Nephron progenitor cell (in vitro differentiated cells): Measurements from ENCODE around the gene KIAA0753.

Experiments used
- DNase-seq: peaks from one replicate; pipeline ENCODE4 v3.0.0; 2021
- H3K27ac Mint-ChIP-seq: 2 replicates; pipeline ENCODE4 v1.8.0; 2021; ENCODE audit warnings: mild to moderate bottlenecking, moderate library complexity, mixed read lengths
- H3K27me3 Mint-ChIP-seq: 2 replicates; pipeline ENCODE4 v1.8.0; 2021; ENCODE audit warnings: mild to moderate bottlenecking, low read depth, mixed read lengths; ENCODE audit not compliant: poor library complexity
- H3K36me3 Mint-ChIP-seq: 2 replicates; pipeline ENCODE4 v1.8.0; 2021; ENCODE audit warnings: low read depth, mixed read lengths
- H3K4me1 Mint-ChIP-seq: 2 replicates; pipeline ENCODE4 v1.8.0; 2021; ENCODE audit warnings: mixed read lengths
- H3K4me3 Mint-ChIP-seq: 2 replicates; pipeline ENCODE4 v1.8.0; 2021; ENCODE audit warnings: mild to moderate bottlenecking, moderate library complexity, mixed read lengths
- H3K9me3 Mint-ChIP-seq: 2 replicates; pipeline ENCODE4 v1.8.0; 2021; ENCODE audit warnings: mild to moderate bottlenecking, moderate library complexity, mixed read lengths
- CTCF ChIP-seq: fragments of 200-600 bp; sonication (generic); IDR thresholded peaks from 2 replicates; pipeline ENCODE4 v1.5.0; 2021; ENCODE audit warnings: antibody characterized with exemption

Gene KIAA0753

GRCh38 chr17:6588165-6588564 lies 52.3 kb downstream of the KIAA0753 start:
- Mint-ChIP-seq H3K36me3 (peaks cover 87% of the 10 kb centered on the region), H3K27ac (no peak overlapping the region), H3K4me3 (no peak overlapping the region), H3K27me3 (peaks cover 3% of the 10 kb centered on the region), H3K9me3 (peaks cover 34% of the 10 kb centered on the region), H3K4me1 (no peaks in the 10 kb centered on the region)
- TF ChIP-seq CTCF, result no peak
- DNase-seq, result no peak

- H3K9me3 Mint-ChIP-seq, result peaks cover 42% of the 10 kb centered on the region
- no peak overlapping the region for H3K27ac Mint-ChIP-seq
- DNase-seq, result no peak
- no peak for TF ChIP-seq CTCF
- H3K27me3 Mint-ChIP-seq, result peaks cover 3% of the 10 kb centered on the region
- H3K4me3 Mint-ChIP-seq, result no peak overlapping the region
- H3K36me3 Mint-ChIP-seq, result peaks cover 87% of the 10 kb centered on the region
- H3K4me1 Mint-ChIP-seq, result no peaks in the 10 kb centered on the region
Measured at GRCh38 chr17:6587310-6587709, 53.2 kb downstream of the KIAA0753 start.

GRCh38 chr17:6583411-6583810 lies 57.1 kb downstream of the KIAA0753 start:
- Mint-ChIP-seq H3K4me1 (peaks cover 6% of the 10 kb centered on the region), H3K4me3 (no peak overlapping the region), H3K27ac (no peak overlapping the region), H3K27me3 (peaks cover 3% of the 10 kb centered on the region), H3K36me3 (peaks cover 88% of the 10 kb centered on the region), H3K9me3 (peaks cover 49% of the 10 kb centered on the region)
- DNase-seq, result no peak
- TF ChIP-seq CTCF, result no peak

- Mint-ChIP-seq H3K27me3 (peaks cover under 1% of the 10 kb centered on the region), H3K27ac (no peak overlapping the region), H3K9me3 (peaks cover 40% of the 10 kb centered on the region), H3K4me1 (peaks cover 30% of the 10 kb centered on the region), H3K4me3 (no peak overlapping the region), H3K36me3 (peaks cover 85% of the 10 kb centered on the region)
- TF ChIP-seq CTCF, result no peak
- DNase-seq, result no peak
Measured at GRCh38 chr17:6580625-6581024, 59.9 kb downstream of the KIAA0753 start.

- H3K27ac Mint-ChIP-seq, result peak overlapping the region; percentile 85
- peaks cover 51% of the 10 kb centered on the region for H3K4me1 Mint-ChIP-seq
- no peak for DNase-seq
- TF ChIP-seq CTCF, result no peak
- H3K27me3 Mint-ChIP-seq, result no peaks in the 10 kb centered on the region
- H3K36me3 Mint-ChIP-seq, result peaks cover 66% of the 10 kb centered on the region
- H3K9me3 Mint-ChIP-seq, result peaks cover 19% of the 10 kb centered on the region
- no peak overlapping the region for H3K4me3 Mint-ChIP-seq
Measured at GRCh38 chr17:6578491-6578890, 62.0 kb downstream of the KIAA0753 start.

GRCh38 chr17:6577686-6578263 lies 62.7 kb downstream of the KIAA0753 start:
- no peak overlapping the region for H3K4me3 Mint-ChIP-seq
- no peak for DNase-seq
- TF ChIP-seq CTCF, result no peak
- H3K27ac Mint-ChIP-seq, result peak overlapping the region; percentile 81
- H3K36me3 Mint-ChIP-seq, result peaks cover 60% of the 10 kb centered on the region
- no peaks in the 10 kb centered on the region for H3K27me3 Mint-ChIP-seq
- peaks cover 12% of the 10 kb centered on the region for H3K9me3 Mint-ChIP-seq
- H3K4me1 Mint-ChIP-seq, result peaks cover 54% of the 10 kb centered on the region
